ENCODE measurements around the gene PAX8. TPM values are rescaled to one million over a fixed set of nuclear protein-coding genes. Genes with fewer than 3 reads are reported as not detected.

Gene PAX8
- total RNA-seq, 1 experiment from 2014 or later, result 7.5 TPM

GRCh38 chr2:113183703-113184102 lies 95.0 kb downstream of the PAX8 start:
- POLR2A ChIA-PET, result interaction anchor here (1.0 kb wide), 1 partner anchor 27 kb away, joined by 3 read pairs; no protein-coding TSS in a partner anchor
- H3K27me3 Mint-ChIP-seq (ENCODE audit: insufficient read depth, unreplicated experiment), result no peaks in the 10 kb centered on the region
- H3K4me3 ChIP-seq (ENCODE audit: low read depth, low read length), result no peak overlapping the region

GRCh38 chr2:113183264-113183663 lies 95.5 kb downstream of the PAX8 start:
- no peak for TF ChIP-seq CTCF (IDR thresholded peaks at IDR 0.05; ENCODE audit: insufficient read depth in 1 of 2, low read depth in 1 of 2, low read length in 1 of 2, severe bottlenecking in 1 of 2, unreplicated experiment in 1 of 2)
- BruUV-seq (replicated peaks), result no TSS peak
- no peaks in the 10 kb centered on the region; the same call in 1 of the 2 replicates for H3K36me3 ChIP-seq (ENCODE audit: control insufficient read depth, insufficient read depth, low read length)
- ChIA-PET CTCF (interaction anchor here (1.0 to 5.1 kb wide), 4 partner anchors 11 to 44 kb away, joined by 3 to 44 read pairs (median 20); no protein-coding TSS in a partner anchor), POLR2A (interaction anchor here (1.0 kb wide), 1 partner anchor 27 kb away, joined by 3 read pairs; no protein-coding TSS in a partner anchor)
- no peak for DNase-seq
- Mint-ChIP-seq H3K27me3 (ENCODE audit: insufficient read depth, unreplicated experiment) (no peaks in the 10 kb centered on the region), H3K4me1 (ENCODE audit: low read depth, unreplicated experiment) (peaks cover 15% of the 10 kb centered on the region), H3K27ac (ENCODE audit: unreplicated experiment) (no peak overlapping the region), H3K4me3 (ENCODE audit: unreplicated experiment) (no peak overlapping the region), H3K36me3 (ENCODE audit: insufficient read depth, unreplicated experiment) (no peaks in the 10 kb centered on the region), H3K9me3 (ENCODE audit: unreplicated experiment) (no peaks in the 10 kb centered on the region)
- no peak overlapping the region for H3K4me3 ChIP-seq (ENCODE audit: low read depth, low read length)
- peaks cover 28% of the 10 kb centered on the region for H3K4me1 ChIP-seq
- H3K9me3 ChIP-seq, result no peaks in the 10 kb centered on the region
- intact Hi-C loops (cut with micrococcal nuclease; ENCODE audit: unreplicated experiment), result loop anchor here (2.0 to 5.0 kb wide), 2 partner anchors 16 to 101 kb away; no protein-coding TSS in a partner anchor
- H3K27me3 ChIP-seq (replicated peaks; ENCODE audit: control insufficient read depth, insufficient read depth, low read length), result no peaks in the 10 kb centered on the region; the same call in 1 of the 2 replicates

More at GRCh38 chr2:113183703-113184102, 95.0 kb downstream of the PAX8 start:
- Mint-ChIP-seq H3K4me1 (ENCODE audit: low read depth, unreplicated experiment) (peaks cover 15% of the 10 kb centered on the region), H3K36me3 (ENCODE audit: insufficient read depth, unreplicated experiment) (no peaks in the 10 kb centered on the region), H3K27ac (ENCODE audit: unreplicated experiment) (no peak overlapping the region), H3K4me3 (ENCODE audit: unreplicated experiment) (no peak overlapping the region), H3K9me3 (ENCODE audit: unreplicated experiment) (no peaks in the 10 kb centered on the region)
- H3K4me1 ChIP-seq, result peaks cover 28% of the 10 kb centered on the region
- intact Hi-C loops (cut with micrococcal nuclease; ENCODE audit: unreplicated experiment), result loop anchor here (2.0 to 5.0 kb wide), 2 partner anchors 15 to 101 kb away; no protein-coding TSS in a partner anchor
- no TSS peak for BruUV-seq (replicated peaks)
- CTCF ChIA-PET, result interaction anchor here (1.0 to 5.1 kb wide), 4 partner anchors 10 to 45 kb away, joined by 3 to 44 read pairs (median 20); no protein-coding TSS in a partner anchor
- H3K27me3 ChIP-seq (replicated peaks; ENCODE audit: control insufficient read depth, insufficient read depth, low read length), result no peaks in the 10 kb centered on the region; the same call in 1 of the 2 replicates
- no peaks in the 10 kb centered on the region; the same call in 1 of the 2 replicates for H3K36me3 ChIP-seq (ENCODE audit: control insufficient read depth, insufficient read depth, low read length)
- no peak for TF ChIP-seq CTCF (IDR thresholded peaks at IDR 0.05; ENCODE audit: insufficient read depth in 1 of 2, low read depth in 1 of 2, low read length in 1 of 2, severe bottlenecking in 1 of 2, unreplicated experiment in 1 of 2)
- H3K9me3 ChIP-seq, result no peaks in the 10 kb centered on the region
- DNase-seq, result peak; percentile 57 to 63

GRCh38 chr2:113182471-113183260 lies 96.1 kb downstream of the PAX8 start:
- no peaks in the 10 kb centered on the region; the same call in 1 of the 2 replicates for H3K27me3 ChIP-seq (replicated peaks; ENCODE audit: control insufficient read depth, insufficient read depth, low read length)
- H3K27me3 Mint-ChIP-seq (ENCODE audit: insufficient read depth, unreplicated experiment), result no peaks in the 10 kb centered on the region
- H3K36me3 Mint-ChIP-seq (ENCODE audit: insufficient read depth, unreplicated experiment), result no peaks in the 10 kb centered on the region
- intact Hi-C loops (cut with micrococcal nuclease; ENCODE audit: unreplicated experiment), result loop anchor here (2.0 to 5.0 kb wide), 2 partner anchors 16 to 100 kb away; no protein-coding TSS in a partner anchor
- DNase-seq, result no peak
- H3K4me3 ChIP-seq (ENCODE audit: low read depth, low read length), result no peak overlapping the region
- H3K9me3 Mint-ChIP-seq (ENCODE audit: unreplicated experiment), result no peaks in the 10 kb centered on the region
- H3K27ac Mint-ChIP-seq (ENCODE audit: unreplicated experiment), result no peak overlapping the region
- ChIA-PET POLR2A (no interaction called here), CTCF (interaction anchor here (0.6 to 5.1 kb wide), 4 partner anchors 11 to 102 kb away, joined by 3 to 44 read pairs (median 20); no protein-coding TSS in a partner anchor)
- H3K9me3 ChIP-seq, result no peaks in the 10 kb centered on the region
- no TSS peak for BruUV-seq (replicated peaks)
- H3K4me1 ChIP-seq, result peaks cover 28% of the 10 kb centered on the region
- no peaks in the 10 kb centered on the region; the same call in 1 of the 2 replicates for H3K36me3 ChIP-seq (ENCODE audit: control insufficient read depth, insufficient read depth, low read length)
- no peak overlapping the region for H3K4me3 Mint-ChIP-seq (ENCODE audit: unreplicated experiment)
- no peak for TF ChIP-seq CTCF (IDR thresholded peaks at IDR 0.05; ENCODE audit: insufficient read depth in 1 of 2, low read depth in 1 of 2, low read length in 1 of 2, severe bottlenecking in 1 of 2, unreplicated experiment in 1 of 2)
- peaks cover 13% of the 10 kb centered on the region for H3K4me1 Mint-ChIP-seq (ENCODE audit: low read depth, unreplicated experiment)

Measured in Caco-2 (cell line).